Esophagus squamous epithelium (tissue), 4 donors: ENCODE measurements around the gene C20orf173.

Experiments used
- CTCF ChIP-seq, 6 experiments: fragments of 450-650 bp in 4 of 6; fragments of 200-600 bp in 2 of 6; sonication (generic) in 2 of 6; IDR thresholded peaks; one replicate each; pipeline ENCODE4 v1.5.1; 2016 to 2019; ENCODE audit warnings: antibody characterized with exemption in 6 of 6, mild to moderate bottlenecking in 4 of 6, moderate library complexity in 4 of 6
- POLR2A ChIP-seq, 4 donors: fragments of 450-650 bp; IDR thresholded peaks; one replicate each; pipeline ENCODE4 v1.6.1; 2017; ENCODE audit warnings: antibody characterized with exemption in 4 of 4, mild to moderate bottlenecking in 4 of 4, moderate library complexity in 3 of 4

- TF ChIP-seq CTCF (IDR thresholded peaks at IDR 0.05), result no peak
- no peak for TF ChIP-seq POLR2A (IDR thresholded peaks at IDR 0.05)
These were observed 37.6 kb downstream of the C20orf173 start for GRCh38 chr20:35491823-35492222.
